ENCODE data around the gene MAD2L2.

Gene MAD2L2

GRCh38 chr1:11654939-11655808 lies 25.8 kb downstream of the MAD2L2 start:
- peak overlapping the region; percentile 74 for H3K4me3 ChIP-seq (ENCODE audit: control insufficient read depth, low read depth, low read length)
- no peak for DNase-seq (ENCODE audit: low read depth)
- TF ChIP-seq CTCF (IDR thresholded peaks at IDR 0.05; ENCODE audit: control insufficient read depth, insufficient read depth, low read depth, low read length, missing control alignments): no peak

DNA sequence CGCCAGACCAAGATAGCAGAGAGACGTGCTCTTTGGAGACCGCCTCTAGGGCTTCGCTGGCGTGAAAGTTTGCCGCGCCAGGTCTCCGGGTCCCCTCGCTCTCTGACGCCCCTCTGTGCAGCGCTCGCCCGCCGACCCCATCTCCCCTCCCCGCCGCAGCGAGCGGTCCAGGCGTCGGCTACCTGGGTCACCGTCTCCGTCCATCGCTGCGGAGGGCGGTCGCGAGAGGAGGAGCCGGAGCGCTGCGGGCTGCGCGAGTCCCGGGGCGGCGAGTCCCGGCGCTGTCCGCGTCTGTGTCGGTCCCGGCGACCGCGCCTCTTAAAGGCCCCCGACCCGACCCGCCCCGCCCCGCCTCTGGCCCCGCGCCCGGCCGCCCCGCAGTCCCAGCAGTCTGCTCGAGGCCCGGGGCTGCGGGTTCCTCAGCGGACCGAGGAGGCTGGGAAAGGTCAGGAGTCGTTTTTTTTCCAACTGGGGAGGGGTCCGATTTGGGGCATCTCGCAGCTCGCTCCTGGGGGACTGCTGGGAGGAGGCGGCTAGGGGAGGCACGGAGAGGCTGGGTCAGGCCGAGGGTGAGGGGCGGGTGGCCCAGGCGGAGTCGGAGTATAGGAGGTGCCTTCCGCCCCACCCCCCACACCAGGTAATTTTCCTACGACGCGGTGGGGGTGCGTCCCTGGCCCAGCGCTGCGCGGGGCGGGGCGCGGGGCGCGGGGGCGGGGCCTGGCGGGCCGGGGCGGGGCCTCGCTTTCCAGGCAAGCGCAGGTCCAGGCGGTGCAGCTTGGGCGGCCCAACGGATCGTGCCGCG lies 26.6 kb downstream of the MAD2L2 start, which contains the start of the genes FBXO2 and FBXO44:
FBXO2 (minus strand) TSS at position 293 of the 802 bp plus-strand sequence; CDS start at position 204, 89 bp downstream.
FBXO44 (plus strand) TSS at position 741 of the 802 bp plus-strand sequence. CDS start 959 bp downstream, outside the sequence.
- peak within 1 kb of the TSS; percentile 74 for H3K4me3 ChIP-seq (ENCODE audit: control insufficient read depth, low read depth, low read length)
- no peak for TF ChIP-seq CTCF (IDR thresholded peaks at IDR 0.05; ENCODE audit: control insufficient read depth, insufficient read depth, low read depth, low read length, missing control alignments)
- DNase-seq (ENCODE audit: low read depth): no peak

DNA sequence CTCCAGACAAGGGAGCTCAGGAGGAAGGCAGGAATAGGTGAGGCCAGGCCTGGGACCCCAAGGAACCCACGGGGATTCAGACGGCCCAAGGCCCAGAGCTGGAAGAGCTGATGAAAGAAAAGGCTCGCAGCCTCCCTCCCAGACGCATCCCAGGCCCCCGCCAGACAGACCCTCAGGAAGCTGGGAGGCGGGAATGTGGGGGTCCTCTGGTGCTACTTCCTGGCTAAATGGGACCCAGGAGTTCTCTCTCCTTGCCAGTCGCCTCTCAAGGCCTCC lies 27.1 kb downstream of the MAD2L2 start:
- no peak for DNase-seq (ENCODE audit: low read depth)
- no peak for TF ChIP-seq CTCF (IDR thresholded peaks at IDR 0.05; ENCODE audit: control insufficient read depth, insufficient read depth, low read depth, low read length, missing control alignments)
- no peak overlapping the region for H3K4me3 ChIP-seq (ENCODE audit: control insufficient read depth, low read depth, low read length)

GRCh38 chr1:11653101-11653860 lies 27.7 kb downstream of the MAD2L2 start:
- DNase-seq (ENCODE audit: low read depth): no peak
- no peak for TF ChIP-seq CTCF (IDR thresholded peaks at IDR 0.05; ENCODE audit: control insufficient read depth, insufficient read depth, low read depth, low read length, missing control alignments)
- H3K4me3 ChIP-seq (ENCODE audit: control insufficient read depth, low read depth, low read length): no peak overlapping the region

DNA sequence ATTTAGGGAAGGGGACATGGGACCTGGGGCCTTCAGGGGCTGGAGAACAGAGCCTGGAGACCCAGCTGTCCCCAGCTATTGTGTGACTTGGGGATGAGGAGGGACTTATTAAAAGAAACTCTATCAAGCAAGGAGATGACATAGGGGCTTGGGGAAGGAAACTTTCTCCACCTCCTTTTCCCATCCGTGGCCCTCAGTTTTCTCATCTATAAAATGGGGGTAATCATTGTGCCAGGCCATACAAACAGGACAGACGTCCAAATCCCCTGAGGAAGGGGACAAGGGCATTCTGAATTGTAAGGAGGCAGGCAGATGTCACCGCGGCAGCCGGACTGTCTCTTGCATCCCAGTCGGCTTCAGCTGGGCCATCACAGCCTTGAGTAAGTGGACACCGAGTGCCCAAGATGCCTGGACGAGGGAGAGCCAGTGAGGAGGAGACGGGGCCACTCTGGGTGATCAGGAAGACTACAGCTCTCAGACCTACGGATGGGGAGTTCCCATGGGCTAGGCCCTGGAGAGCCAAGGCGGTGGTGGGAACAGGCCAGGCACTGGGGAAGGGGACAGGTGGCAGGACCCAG lies 28.7 kb downstream of the MAD2L2 start:
- H3K4me3 ChIP-seq (ENCODE audit: control insufficient read depth, low read depth, low read length): no peak overlapping the region
- DNase-seq (ENCODE audit: low read depth): no peak
- no peak for TF ChIP-seq CTCF (IDR thresholded peaks at IDR 0.05; ENCODE audit: control insufficient read depth, insufficient read depth, low read depth, low read length, missing control alignments)

- H3K4me3 ChIP-seq (ENCODE audit: control insufficient read depth, low read depth, low read length): no peak overlapping the region
- no peak for DNase-seq (ENCODE audit: low read depth)
- TF ChIP-seq CTCF (IDR thresholded peaks at IDR 0.05; ENCODE audit: control insufficient read depth, insufficient read depth, low read depth, low read length, missing control alignments): no peak
Observed at GRCh38 chr1:11651017-11651416, 29.9 kb downstream of the MAD2L2 start.
